Urothelium cell line (cell line): ENCODE data around the gene TMEM88.
A peak's percentile ranks its signal among the peaks of the same experiment; 100 is the strongest.

Experiments used
- DNase-seq: peaks from one replicate; pipeline ENCODE4 v3.0.0; 2011; ENCODE audit warnings: low spot score, mixed read lengths
- FAIRE-seq: peaks from 2 replicates; lab custom pipeline; 2011; peaks lifted over from hg19 to GRCh38; lab: Jason Lieb, UNC

Gene TMEM88

DNA sequence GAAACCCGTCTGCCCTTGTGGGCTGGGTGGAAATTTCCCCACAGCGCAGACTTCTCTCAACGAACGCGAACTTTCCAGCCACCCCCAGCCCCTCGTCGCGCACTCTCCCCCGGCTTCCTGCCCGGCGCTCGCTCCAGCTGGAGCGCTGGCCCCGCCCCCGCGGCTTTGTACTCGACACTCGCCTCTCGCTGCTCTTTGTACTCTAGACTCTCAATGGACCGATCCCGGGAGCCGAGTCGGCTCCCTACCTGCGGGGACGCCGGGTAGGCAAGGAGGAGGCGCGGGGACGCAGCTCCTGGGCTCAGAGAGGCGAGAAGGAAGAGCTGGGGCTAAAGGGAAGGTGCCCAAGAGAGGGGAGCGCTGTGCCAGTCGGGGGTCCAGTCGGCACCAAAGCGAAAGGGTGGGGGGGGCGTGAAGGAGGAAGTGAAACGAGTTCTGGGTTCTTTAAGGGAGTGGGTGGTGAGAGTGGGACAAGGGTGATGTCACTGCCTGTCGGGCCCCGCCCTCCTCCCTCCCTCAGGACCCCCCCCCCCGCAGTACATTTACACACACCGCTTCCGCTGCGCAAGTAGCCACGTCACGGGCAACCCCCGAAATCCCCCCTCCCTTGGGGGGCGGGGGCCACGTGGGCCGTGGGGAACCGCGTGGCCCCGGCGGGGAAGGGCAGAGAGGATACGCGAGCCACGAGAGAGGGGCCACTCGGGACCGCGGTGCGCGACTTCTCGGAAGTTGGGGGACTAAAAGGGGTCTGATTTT lies 11.2 kb upstream of the TMEM88 start:
- FAIRE-seq, result no peak
- peak; percentile 62 for DNase-seq

DNA sequence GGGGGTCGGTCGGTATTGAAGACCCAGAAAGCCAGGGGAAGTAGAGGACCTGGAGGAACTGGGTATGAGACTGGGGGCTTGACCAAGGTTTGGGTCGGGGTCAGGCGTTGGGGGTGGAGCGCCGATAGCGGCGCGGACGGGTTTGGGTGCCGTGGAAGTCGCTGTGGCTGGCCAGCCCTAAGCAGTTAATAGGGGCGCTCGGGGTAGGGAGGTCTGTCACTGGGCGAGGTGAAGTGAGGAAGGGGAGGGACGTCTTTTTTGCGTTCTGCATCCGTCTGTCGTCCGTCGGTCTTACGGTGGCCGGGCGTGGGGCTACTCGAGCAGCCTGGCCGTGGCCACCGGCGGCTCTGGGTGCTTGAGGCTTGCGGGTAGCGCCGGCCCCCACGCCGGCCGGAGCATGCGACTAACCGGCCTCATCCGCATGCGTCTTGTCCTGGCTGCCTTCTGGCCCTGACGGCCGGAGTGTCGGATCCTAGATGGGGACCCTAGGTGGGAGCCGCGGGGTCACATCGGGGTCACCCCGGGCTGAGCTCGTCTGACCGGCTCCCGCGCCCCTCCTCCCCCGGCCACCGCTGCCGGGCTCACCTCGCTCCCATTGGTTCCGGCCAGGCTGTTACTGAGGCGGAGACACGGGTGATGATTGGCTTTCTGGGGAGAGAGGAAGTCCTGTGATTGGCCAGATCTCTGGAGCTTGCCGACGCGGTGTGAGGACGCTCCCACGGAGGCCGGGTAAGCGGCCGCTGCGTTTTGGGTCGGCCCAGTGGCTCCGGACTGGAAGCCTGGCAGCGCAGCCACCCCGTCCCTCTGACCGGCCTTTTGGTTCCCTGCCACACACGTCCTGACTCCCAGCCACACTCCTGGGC lies 10.3 kb upstream of the TMEM88 start:
- DNase-seq (peak; percentile 86), FAIRE-seq (no peak)

DNA sequence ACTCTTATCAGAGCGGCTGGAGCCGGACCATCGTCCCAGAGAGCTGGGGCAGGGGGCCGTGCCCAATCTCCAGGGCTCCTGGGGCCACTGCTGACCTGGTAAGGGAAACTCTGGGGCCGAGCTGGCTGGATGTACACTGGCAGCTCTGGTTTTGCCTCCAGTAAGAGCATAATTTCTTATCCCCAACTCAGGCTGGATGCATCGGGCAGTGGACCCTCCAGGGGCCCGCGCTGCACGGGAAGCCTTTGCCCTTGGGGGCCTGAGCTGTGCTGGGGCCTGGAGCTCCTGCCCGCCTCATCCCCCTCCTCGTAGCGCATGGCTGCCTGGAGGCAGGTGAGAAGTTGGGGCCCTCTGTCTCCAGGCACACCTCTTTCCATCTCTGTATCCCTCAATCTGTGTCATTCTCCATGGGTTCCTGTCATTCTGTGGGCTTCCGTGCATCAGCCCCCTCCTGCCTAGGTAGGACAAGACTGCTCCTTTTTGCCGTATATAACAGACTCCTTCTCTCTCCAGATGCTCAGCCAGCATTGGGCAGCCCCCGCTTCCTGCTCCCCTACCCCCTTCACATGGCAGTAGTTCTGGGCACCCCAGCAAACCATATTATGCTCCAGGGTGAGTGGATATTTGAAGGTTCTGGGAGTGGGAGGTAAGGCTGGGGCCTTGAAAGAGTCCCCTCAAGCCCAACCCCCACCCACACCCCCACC lies 9.4 kb upstream of the TMEM88 start:
- no peak for DNase-seq
- FAIRE-seq, result no peak

DNA sequence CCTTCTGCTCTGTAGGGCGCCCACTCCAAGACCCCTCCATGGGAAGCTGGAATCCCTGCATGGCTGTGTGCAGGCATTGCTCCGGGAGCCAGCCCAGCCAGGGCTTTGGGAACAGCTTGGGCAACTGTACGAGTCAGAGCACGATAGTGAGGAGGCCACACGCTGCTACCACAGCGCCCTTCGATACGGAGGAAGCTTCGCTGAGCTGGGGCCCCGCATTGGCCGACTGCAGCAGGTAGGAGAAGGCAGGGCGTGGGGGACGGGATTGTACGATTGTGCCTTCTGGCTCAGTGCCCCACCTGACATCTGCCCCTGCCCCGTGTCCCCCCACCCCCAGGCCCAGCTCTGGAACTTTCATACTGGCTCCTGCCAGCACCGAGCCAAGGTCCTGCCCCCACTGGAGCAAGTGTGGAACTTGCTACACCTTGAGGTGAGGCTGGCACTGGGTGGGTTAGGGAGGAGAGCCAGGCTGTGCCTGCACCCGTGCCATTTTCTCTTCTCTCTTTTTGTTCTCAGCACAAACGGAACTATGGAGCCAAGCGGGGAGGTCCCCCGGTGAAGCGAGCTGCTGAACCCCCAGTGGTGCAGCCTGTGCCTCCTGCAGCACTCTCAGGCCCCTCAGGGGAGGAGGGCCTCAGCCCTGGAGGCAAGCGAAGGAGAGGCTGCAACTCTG lies 8.7 kb upstream of the TMEM88 start:
- FAIRE-seq, result no peak

DNA sequence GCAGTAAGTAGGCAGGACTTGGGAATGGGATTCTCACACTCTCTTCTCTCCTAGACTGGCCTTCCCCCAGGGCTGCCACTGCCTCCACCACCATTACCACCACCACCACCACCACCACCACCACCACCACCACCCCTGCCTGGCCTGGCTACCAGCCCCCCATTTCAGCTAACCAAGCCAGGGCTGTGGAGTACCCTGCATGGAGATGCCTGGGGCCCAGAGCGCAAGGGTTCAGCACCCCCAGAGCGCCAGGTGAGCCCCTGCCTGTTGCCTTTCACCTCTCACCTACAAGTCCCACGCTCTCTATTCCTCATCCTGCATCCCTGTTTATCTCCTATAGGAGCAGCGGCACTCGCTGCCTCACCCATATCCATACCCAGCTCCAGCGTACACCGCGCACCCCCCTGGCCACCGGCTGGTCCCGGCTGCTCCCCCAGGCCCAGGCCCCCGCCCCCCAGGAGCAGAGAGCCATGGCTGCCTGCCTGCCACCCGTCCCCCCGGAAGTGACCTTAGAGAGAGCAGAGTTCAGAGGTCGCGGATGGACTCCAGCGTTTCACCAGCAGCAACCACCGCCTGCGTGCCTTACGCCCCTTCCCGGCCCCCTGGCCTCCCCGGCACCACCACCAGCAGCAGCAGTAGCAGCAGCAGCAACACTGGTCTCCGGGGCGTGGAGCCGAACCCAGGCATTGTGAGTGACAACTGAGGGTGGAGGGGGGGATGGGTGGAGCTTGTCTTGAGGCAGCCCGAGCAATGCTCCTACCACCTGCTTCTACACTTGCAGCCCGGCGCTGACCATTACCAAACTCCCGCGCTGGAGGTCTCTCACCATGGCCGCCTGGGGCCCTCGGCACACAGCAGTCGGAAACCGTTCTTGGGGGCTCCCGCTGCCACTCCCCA lies 7.9 kb upstream of the TMEM88 start:
- FAIRE-seq, result no peak
- DNase-seq, result no peak

More for the DNA sequence above, 8.7 kb upstream of the TMEM88 start:
- no peak for DNase-seq

DNA sequence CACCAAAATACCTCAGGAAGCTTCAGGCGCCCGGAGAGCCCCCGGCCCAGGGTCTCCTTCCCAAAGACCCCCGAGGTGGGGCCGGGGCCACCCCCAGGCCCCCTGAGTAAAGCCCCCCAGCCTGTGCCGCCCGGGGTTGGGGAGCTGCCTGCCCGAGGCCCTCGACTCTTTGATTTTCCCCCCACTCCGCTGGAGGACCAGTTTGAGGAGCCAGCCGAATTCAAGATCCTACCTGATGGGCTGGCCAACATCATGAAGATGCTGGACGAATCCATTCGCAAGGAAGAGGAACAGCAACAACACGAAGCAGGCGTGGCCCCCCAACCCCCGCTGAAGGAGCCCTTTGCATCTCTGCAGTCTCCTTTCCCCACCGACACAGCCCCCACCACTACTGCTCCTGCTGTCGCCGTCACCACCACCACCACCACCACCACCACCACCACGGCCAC lies 6.7 kb upstream of the TMEM88 start:
- DNase-seq (no peak), FAIRE-seq (no peak)

DNA sequence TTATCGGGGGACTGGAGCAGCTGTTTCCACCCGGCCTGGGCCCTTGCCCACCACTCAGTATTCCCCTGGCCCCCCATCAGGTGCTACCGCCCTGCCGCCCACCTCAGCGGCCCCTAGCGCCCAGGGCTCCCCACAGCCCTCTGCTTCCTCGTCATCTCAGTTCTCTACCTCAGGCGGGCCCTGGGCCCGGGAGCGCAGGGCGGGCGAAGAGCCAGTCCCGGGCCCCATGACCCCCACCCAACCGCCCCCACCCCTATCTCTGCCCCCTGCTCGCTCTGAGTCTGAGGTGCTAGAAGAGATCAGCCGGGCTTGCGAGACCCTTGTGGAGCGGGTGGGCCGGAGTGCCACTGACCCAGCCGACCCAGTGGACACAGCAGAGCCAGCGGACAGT lies 6.1 kb upstream of the TMEM88 start:
- DNase-seq, result no peak
- FAIRE-seq, result no peak

DNA sequence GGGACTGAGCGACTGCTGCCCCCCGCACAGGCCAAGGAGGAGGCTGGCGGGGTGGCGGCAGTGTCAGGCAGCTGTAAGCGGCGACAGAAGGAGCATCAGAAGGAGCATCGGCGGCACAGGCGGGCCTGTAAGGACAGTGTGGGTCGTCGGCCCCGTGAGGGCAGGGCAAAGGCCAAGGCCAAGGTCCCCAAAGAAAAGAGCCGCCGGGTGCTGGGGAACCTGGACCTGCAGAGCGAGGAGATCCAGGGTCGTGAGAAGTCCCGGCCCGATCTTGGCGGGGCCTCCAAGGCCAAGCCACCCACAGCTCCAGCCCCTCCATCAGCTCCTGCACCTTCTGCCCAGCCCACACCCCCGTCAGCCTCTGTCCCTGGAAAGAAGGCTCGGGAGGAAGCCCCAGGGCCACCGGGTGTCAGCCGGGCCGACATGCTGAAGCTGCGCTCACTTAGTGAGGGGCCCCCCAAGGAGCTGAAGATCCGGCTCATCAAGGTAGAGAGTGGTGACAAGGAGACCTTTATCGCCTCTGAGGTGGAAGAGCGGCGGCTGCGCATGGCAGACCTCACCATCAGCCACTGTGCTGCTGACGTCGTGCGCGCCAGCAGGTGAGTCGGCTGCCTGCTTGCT lies 5.6 kb upstream of the TMEM88 start:
- FAIRE-seq (no peak), DNase-seq (no peak)

DNA sequence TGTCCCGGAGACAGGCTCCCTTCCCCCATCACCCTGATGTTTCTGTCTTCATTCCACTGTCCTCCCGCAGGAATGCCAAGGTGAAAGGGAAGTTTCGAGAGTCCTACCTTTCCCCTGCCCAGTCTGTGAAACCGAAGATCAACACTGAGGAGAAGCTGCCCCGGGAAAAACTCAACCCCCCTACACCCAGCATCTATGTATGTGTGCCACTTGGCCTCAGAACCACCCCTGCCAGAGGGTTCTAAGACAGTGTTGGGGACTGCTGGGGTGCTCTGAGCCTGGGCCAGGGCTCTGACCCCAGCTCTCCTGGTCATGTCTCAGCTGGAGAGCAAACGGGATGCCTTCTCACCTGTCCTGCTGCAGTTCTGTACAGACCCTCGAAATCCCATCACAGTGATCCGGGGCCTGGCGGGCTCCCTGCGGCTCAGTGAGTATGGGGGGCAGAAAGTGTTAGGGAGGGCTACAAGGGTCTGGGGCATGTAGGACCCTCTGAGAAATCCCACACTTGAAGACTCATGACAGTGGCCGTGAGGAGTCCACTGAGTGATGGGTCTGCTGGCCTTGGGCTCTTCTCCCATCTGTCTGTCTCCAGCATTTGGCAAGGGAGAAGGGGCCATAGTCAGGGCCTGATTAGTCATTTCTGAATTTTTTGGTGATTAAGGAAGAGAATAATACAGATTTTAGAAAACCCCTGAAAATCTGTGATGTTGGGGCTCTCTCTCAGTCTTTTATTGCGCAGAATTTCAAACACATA lies 4.9 kb upstream of the TMEM88 start:
- FAIRE-seq, result no peak
- DNase-seq, result no peak

DNA sequence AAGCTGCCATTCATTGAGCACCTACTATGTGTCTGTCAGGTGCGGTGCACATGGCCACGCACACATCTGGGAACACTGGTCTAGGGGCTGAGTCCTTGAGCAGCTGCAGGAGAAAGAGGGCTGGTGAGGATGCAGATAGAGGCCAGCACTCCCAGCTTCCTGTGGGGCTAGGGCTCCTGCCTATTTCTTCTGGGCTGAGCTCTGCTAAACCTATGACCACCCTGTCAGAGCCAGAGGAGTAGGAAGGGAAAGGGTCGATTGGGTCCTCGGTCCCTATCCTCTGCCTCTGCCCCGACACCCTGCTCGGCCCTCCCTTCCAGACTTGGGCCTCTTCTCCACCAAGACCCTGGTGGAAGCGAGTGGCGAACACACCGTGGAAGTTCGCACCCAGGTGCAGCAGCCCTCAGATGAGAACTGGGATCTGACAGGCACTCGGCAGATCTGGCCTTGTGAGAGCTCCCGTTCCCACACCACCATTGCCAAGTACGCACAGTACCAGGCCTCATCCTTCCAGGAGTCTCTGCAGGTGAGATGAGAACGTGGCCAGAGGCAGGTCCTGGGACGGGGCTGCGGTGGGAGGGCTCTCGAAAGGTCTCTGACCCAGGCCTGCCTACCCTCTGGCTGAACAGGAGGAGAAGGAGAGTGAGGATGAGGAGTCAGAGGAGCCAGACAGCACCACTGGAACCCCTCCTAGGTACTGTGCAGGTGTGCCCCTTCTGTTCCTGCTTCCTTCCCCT lies 4.0 kb upstream of the TMEM88 start:
- no peak for FAIRE-seq
- no peak for DNase-seq

DNA sequence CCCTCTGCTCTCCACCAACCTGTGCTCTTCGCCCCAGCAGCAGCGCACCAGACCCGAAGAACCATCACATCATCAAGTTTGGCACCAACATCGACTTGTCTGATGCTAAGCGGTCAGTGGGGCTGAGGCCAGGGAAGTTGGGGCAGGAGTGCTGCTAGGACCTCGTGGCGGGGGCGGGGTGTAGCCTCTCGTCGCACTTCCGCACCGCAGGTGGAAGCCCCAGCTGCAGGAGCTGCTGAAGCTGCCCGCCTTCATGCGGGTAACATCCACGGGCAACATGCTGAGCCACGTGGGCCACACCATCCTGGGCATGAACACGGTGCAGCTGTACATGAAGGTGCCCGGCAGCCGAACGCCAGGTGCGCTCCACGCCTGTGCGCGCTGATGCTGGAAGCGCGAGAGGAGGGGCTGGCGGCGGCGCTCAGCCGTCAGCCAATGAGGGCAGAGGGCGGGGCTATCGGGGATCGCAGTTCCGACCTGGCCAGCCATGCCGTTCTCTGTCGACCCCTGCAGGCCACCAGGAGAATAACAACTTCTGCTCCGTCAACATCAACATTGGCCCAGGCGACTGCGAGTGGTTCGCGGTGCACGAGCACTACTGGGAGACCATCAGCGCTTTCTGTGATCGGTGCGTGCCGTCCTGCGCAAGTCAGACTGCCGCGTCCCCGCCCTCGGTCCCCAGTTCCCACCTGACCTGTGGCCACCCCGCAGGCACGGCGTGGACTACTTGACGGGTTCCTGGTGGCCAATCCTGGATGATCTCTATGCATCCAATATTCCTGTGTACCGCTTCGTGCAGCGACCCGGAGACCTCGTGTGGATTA lies 3.2 kb upstream of the TMEM88 start:
- no peak for FAIRE-seq
- peak; percentile 68 for DNase-seq

DNA sequence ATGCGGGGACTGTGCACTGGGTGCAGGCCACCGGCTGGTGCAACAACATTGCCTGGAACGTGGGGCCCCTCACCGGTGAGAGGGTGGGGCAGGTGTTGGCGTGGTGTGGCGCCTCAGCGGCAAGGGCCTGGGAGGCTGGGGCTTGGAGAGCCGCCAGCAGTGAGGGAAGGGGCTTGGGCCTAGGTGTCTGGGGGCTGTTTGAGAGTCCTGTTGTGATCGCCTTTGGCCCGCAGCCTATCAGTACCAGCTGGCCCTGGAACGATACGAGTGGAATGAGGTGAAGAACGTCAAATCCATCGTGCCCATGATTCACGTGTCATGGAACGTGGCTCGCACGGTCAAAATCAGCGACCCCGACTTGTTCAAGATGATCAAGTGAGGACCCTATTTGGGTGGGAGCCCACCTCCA lies 2.6 kb upstream of the TMEM88 start:
- FAIRE-seq (no peak), DNase-seq (no peak)

DNA sequence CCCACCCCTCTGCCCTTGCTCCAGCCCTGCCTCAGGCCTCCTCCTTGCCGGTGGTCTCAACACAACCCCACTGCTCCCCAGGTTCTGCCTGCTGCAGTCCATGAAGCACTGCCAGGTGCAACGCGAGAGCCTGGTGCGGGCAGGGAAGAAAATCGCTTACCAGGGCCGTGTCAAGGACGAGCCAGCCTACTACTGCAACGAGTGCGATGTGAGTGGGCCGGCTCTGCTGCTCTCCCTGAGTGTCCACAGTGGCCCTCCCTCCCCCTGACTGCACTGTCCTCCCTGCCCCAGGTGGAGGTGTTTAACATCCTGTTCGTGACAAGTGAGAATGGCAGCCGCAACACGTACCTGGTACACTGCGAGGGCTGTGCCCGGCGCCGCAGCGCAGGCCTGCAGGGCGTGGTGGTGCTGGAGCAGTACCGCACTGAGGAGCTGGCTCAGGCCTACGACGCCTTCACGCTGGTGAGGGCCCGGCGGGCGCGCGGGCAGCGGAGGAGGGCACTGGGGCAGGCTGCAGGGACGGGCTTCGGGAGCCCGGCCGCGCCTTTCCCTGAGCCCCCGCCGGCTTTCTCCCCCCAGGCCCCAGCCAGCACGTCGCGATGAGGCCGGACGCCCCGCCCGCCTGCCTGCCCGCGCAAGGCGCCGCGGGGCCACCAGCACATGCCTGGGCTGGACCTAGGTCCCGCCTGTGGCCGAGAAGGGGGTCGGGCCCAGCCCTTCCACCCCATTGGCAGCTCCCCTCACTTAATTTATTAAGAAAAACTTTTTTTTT lies 1.8 kb upstream of the TMEM88 start:
- FAIRE-seq, result no peak
- no peak for DNase-seq

DNA sequence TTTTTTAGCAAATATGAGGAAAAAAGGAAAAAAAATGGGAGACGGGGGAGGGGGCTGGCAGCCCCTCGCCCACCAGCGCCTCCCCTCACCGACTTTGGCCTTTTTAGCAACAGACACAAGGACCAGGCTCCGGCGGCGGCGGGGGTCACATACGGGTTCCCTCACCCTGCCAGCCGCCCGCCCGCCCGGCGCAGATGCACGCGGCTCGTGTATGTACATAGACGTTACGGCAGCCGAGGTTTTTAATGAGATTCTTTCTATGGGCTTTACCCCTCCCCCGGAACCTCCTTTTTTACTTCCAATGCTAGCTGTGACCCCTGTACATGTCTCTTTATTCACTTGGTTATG lies 1.2 kb upstream of the TMEM88 start:
- DNase-seq (no peak), FAIRE-seq (no peak)

DNA sequence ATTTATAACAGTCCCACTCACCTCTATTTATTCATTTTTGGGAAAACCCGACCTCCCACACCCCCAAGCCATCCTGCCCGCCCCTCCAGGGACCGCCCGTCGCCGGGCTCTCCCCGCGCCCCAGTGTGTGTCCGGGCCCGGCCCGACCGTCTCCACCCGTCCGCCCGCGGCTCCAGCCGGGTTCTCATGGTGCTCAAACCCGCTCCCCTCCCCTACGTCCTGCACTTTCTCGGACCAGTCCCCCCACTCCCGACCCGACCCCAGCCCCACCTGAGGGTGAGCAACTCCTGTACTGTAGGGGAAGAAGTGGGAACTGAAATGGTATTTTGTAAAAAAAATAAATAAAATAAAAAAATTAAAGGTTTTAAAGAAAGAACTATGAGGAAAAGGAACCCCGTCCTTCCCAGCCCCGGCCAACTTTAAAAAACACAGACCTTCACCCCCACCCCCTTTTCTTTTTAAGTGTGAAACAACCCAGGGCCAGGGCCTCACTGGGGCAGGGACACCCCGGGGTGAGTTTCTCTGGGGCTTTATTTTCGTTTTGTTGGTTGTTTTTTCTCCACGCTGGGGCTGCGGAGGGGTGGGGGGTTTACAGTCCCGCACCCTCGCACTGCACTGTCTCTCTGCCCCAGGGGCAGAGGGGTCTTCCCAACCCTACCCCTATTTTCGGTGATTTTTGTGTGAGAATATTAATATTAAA lies 638 bp upstream of the TMEM88 start:
- FAIRE-seq (no peak), DNase-seq (no peak)

DNA sequence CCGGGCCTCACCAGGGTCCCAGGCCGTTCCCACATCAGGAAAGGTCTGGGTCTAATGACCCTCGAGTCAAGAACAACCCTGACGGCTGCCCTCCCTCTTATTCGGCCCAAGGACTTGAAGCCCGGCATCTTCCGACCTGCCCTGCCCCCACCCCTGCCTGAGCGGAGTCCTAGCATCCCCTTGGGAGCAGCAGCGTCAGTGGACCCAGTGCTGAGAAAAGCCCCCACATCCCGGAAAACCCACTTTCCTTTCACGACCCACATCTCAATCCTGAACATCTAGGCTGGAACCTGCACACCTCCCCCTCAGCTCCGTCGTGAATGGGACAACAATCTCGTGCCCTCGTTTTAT lies 769 bp downstream of the TMEM88 start:
- FAIRE-seq (no peak), DNase-seq (no peak)
